Hepatocyte (in vitro differentiated cells): ENCODE data around the gene SLC39A12. TPM values are rescaled to one million over a fixed set of nuclear protein-coding genes. Genes with fewer than 3 reads are reported as not detected.
A peak's percentile ranks its signal among the peaks of the same experiment; 100 is the strongest.
"Not testable (repeated sequence)": the region's sequence is repeated elsewhere in the genome, so short reads cannot be mapped to it uniquely, and the experiment has no call there.

Source experiments
- DNase-seq: peaks from one replicate; pipeline ENCODE4 v3.0.0-alpha.2; 2016; ENCODE audit warnings: low spot score
- H2AFZ ChIP-seq: fragments of 200-600 bp; sonication (generic); 2 replicates; pipeline ENCODE4 v1.6.0; 2016; ENCODE audit warnings: antibody characterized with exemption, mild to moderate bottlenecking
- H3K27ac ChIP-seq: fragments of 200-600 bp; sonication (generic); 2 replicates; pipeline ENCODE4 v1.5.1; 2016; ENCODE audit warnings: mild to moderate bottlenecking
- H3K27me3 ChIP-seq: fragments of 200-600 bp; sonication (generic); 2 replicates; pipeline ENCODE4 v1.6.1; 2016
- H3K36me3 ChIP-seq: fragments of 200-600 bp; sonication (generic); replicated peaks from 2 replicates; pipeline ENCODE4 v1.5.1; 2016; ENCODE audit warnings: low read depth; ENCODE audit not compliant: insufficient read depth
- H3K4me1 ChIP-seq: fragments of 200-600 bp; sonication (generic); 2 replicates; pipeline ENCODE4 v1.5.1; 2016; ENCODE audit warnings: mild to moderate bottlenecking, moderate library complexity; ENCODE audit not compliant: insufficient read depth
- H3K4me2 ChIP-seq: fragments of 200-600 bp; sonication (generic); 2 replicates; pipeline ENCODE4 v1.6.0; 2016
- H3K4me3 ChIP-seq: fragments of 200-600 bp; sonication (generic); 2 replicates; pipeline ENCODE4 v1.5.1; 2016; ENCODE audit warnings: mild to moderate bottlenecking
- H3K79me2 ChIP-seq: fragments of 200-600 bp; sonication (generic); 2 replicates; pipeline ENCODE4 v1.6.0; 2017; ENCODE audit warnings: mild to moderate bottlenecking
- H3K9me2 ChIP-seq: fragments of 200-600 bp; sonication (generic); replicated peaks from 2 replicates; pipeline ENCODE4 v1.6.0; 2017; ENCODE audit warnings: mild to moderate bottlenecking; ENCODE audit not compliant: insufficient read depth
- H3K9me3 ChIP-seq: fragments of 200-600 bp; sonication (generic); 2 replicates; pipeline ENCODE4 v1.5.1; 2016; ENCODE audit warnings: low read depth, mild to moderate bottlenecking
- H4K20me1 ChIP-seq: fragments of 200-600 bp; sonication (generic); 2 replicates; pipeline ENCODE4 v1.6.0; 2016; ENCODE audit warnings: mild to moderate bottlenecking; ENCODE audit not compliant: insufficient read depth, poor library complexity, severe bottlenecking
- EZH2 ChIP-seq: fragments of 200-600 bp; sonication (generic); IDR thresholded peaks from 2 replicates; pipeline ENCODE4 v1.6.1; 2016; ENCODE audit warnings: antibody characterized with exemption, mild to moderate bottlenecking, borderline replicate concordance
- EZH2phosphoT487 ChIP-seq: fragments of 200-600 bp; sonication (generic); IDR thresholded peaks from one replicate; pipeline ENCODE4 v1.6.1; 2018; ENCODE audit warnings: antibody characterized with exemption, mild to moderate bottlenecking, low read depth, moderate library complexity; ENCODE audit not compliant: unreplicated experiment, severe bottlenecking
- WGBS: methylation state at CpG from one replicate; pipeline ENCODE4 v1.1.6; 2016; ENCODE audit warnings: low lambda C conversion rate; ENCODE audit errors: missing lambda C conversion rate; 5-methylcytosine and 5-hydroxymethylcytosine counted together
- polyA plus RNA-seq: library from polyadenylated mRNA; unstranded; fragments of >200 nt; fragmentation: Nextera tagmentation; extraction: Ambion mirVana; gene quantifications from 2 replicates; pipeline ENCODE4 v1.2.1, GENCODE V29; 2016
- total RNA-seq: library from RNA; depleted of rRNA; stranded (reverse); fragments of >200 nt; gene quantifications from 2 replicates; pipeline ENCODE4 v1.2.3, GENCODE V29; 2014
- TF ChIP-seq, protein P1 (sequence below): fragments of 200-600 bp; sonication (generic); IDR thresholded peaks from 2 replicates; pipeline ENCODE4 v1.5.1; 2016; ENCODE audit warnings: antibody characterized with exemption, mild to moderate bottlenecking; ENCODE audit not compliant: poor library complexity

SLC39A12 gene
- total and polyA plus RNA-seq, 2 experiments from 2014 or later = not detected

DNA sequence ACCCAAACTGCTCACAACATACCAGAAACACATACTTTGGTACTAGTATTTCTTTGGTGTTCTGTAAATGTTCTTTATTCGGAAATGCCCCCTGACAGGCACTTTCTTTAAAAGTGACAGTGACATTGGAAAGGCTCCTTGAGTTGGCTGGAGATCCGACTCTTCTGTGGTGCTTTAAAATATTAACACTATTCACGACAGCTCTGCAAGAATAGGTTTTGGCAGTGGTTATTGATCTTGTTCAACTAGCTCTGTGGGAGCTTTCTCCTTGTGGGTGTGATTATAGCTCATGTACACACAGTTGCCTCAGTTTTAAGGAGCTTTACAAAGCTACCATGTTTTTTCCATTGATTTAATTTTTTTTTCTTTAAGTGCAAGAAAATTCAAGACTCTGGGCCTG is 30.3 kb upstream of the SLC39A12 start:
- 79% methylated on average over 3 of the region's 3 CpGs for WGBS
- no peaks in the 10 kb centered on the region for H4K20me1 ChIP-seq
- TF ChIP-seq EZH2 (no peak), EZH2phosphoT487 (no peak)
- TF ChIP-seq, protein P1, sequence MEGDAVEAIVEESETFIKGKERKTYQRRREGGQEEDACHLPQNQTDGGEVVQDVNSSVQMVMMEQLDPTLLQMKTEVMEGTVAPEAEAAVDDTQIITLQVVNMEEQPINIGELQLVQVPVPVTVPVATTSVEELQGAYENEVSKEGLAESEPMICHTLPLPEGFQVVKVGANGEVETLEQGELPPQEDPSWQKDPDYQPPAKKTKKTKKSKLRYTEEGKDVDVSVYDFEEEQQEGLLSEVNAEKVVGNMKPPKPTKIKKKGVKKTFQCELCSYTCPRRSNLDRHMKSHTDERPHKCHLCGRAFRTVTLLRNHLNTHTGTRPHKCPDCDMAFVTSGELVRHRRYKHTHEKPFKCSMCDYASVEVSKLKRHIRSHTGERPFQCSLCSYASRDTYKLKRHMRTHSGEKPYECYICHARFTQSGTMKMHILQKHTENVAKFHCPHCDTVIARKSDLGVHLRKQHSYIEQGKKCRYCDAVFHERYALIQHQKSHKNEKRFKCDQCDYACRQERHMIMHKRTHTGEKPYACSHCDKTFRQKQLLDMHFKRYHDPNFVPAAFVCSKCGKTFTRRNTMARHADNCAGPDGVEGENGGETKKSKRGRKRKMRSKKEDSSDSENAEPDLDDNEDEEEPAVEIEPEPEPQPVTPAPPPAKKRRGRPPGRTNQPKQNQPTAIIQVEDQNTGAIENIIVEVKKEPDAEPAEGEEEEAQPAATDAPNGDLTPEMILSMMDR = no peak

DNA sequence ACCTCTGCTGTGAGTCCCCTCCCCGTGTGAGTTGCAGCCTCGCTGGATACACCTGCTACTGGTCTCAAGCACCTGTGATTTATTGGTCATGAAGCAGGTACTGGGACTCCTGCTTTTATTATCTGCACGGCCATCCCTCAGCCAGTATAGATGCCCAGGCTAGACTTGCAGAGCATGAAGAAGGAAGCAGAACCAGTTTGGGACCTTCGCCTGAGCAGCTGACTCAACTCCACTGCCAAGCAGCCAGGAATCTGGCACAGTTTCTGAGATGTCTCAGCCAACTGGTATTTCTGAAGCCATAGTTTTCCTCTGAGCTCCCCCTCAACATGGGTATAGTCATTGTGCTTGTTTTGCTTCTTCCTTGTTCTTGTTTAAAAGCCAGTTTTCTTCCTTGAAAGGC is 28.0 kb upstream of the SLC39A12 start:
- Histone ChIP-seq H3K4me3 (no peak overlapping the region), H3K4me1 (no peaks in the 10 kb centered on the region), H3K27ac (no peak overlapping the region), H3K4me2 (no peak overlapping the region), H3K79me2 (no peaks in the 10 kb centered on the region), H3K36me3 (no peaks in the 10 kb centered on the region), H3K9me3 (no peaks in the 10 kb centered on the region), H3K27me3 (no peaks in the 10 kb centered on the region), H2AFZ (no peak overlapping the region), H4K20me1 (no peaks in the 10 kb centered on the region), H3K9me2 (no peaks in the 10 kb centered on the region)
- DNase-seq = peak; percentile 12
- 53% methylated on average over 4 of the region's 4 CpGs for WGBS
- no peak for TF ChIP-seq EZH2phosphoT487
- TF ChIP-seq, protein P1 = no peak
- no peak for TF ChIP-seq EZH2

More for the DNA sequence above, 30.3 kb upstream of the SLC39A12 start:
- no peak overlapping the region for H3K27ac ChIP-seq
- H3K27me3 ChIP-seq = no peaks in the 10 kb centered on the region
- H3K4me1 ChIP-seq = no peaks in the 10 kb centered on the region
- no peak overlapping the region for H3K4me3 ChIP-seq
- H2AFZ ChIP-seq = no peak overlapping the region
- H3K4me2 ChIP-seq = no peak overlapping the region
- H3K36me3 ChIP-seq = no peaks in the 10 kb centered on the region
- no peaks in the 10 kb centered on the region for H3K79me2 ChIP-seq
- H3K9me2 ChIP-seq = no peaks in the 10 kb centered on the region
- H3K9me3 ChIP-seq = no peaks in the 10 kb centered on the region
- no peak for DNase-seq

DNA sequence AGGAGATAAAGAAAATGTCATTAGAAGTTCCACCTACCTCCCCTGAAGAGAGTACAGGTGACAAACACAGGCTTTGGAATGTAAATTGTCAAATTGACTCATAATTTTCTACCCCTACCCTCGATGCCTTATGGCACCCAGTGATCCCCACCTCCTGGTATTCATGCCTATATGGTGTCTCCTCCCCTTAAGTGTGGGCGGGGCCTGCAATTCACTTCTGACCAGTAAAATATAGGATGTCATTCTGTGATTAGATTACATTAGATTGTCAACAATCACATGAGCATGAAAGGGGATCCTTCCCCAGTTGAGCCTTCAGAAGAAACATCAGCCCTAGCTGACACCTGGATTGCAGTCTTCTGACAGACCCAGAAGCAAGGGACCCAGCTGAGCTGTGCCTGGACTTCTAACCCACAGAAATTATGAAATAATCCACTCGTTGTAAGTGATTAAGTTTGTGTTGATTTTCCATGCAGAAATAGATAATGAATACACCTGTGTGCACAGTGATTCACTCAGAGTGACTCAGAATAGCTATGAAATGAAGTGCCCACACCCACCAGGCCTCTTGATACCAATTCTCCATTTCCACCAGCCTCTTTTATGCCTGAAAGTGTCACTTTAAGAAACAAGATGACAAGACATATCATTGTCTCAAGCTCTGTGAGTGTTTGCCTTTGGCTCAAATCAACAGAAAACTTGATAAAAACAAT is 8.5 kb upstream of the SLC39A12 start:
- no peaks in the 10 kb centered on the region for H3K9me3 ChIP-seq
- 75% methylated on average over 3 of the region's 3 CpGs for WGBS

DNA sequence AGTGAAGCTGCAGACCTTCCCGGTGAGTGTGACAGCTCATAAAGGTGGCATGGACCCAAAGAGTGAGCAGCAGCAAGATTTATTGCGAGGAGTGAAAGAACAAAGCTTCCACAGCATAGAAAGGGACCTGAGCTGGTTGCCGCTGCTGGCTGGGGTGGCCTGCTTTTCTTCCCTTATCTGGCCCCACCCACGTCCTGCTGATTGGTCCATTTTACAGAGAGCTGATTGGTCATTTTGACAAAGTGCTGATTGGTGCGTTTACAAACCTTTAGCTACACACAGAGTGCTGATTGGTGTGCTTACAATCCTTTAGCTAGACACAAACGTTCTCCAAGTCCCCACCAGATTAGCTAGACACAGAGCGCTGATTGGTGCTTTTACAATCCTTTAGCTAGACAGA is 1.4 kb upstream of the SLC39A12 start:
- H3K4me1 ChIP-seq, H3K4me3 ChIP-seq, H3K9me2 ChIP-seq, H4K20me1 ChIP-seq, H3K9me3 ChIP-seq, H3K27me3 ChIP-seq, DNase-seq, H3K36me3 ChIP-seq, H3K79me2 ChIP-seq, H3K4me2 ChIP-seq, H2AFZ ChIP-seq, H3K27ac ChIP-seq: not testable (repeated sequence)
- WGBS = 86% methylated on average over 7 of the region's 7 CpGs

More for the DNA sequence above, 8.5 kb upstream of the SLC39A12 start:
- Histone ChIP-seq H3K4me3 (no peak overlapping the region), H2AFZ (no peak overlapping the region), H3K79me2 (no peaks in the 10 kb centered on the region), H3K4me1 (no peaks in the 10 kb centered on the region), H4K20me1 (no peaks in the 10 kb centered on the region), H3K4me2 (no peak overlapping the region), H3K36me3 (no peaks in the 10 kb centered on the region), H3K27me3 (no peaks in the 10 kb centered on the region), H3K9me2 (no peaks in the 10 kb centered on the region), H3K27ac (no peak overlapping the region)
- no peak for DNase-seq
- no peak for TF ChIP-seq EZH2phosphoT487
- TF ChIP-seq, protein P1 = no peak
- TF ChIP-seq EZH2 = no peak
